Adipose tissue (tissue), 3 donors: Measurements from ENCODE around the gene COL26A1. TPM values are rescaled to one million over a fixed set of nuclear protein-coding genes. Genes with fewer than 3 reads are reported as not detected.

ENCODE experiments used
- polyA plus RNA-seq, 3 donors: library from polyadenylated mRNA; stranded (reverse); fragments of 200-250 nt; gene quantifications; one replicate each; pipeline ENCODE4 v1.2.3, GENCODE V29; 2013
- donor health status: healthy with polysubstance abuse.
- donor health status: Bipolar disorder and iron deficiency.
- donor health status: healthy.

The COL26A1 gene
- polyA plus RNA-seq, 3 donors, result 0.01 to 1.1 (median 0.11) TPM

Other genes with a start within 250 kb of the COL26A1 start
- 100 to 1,000 TPM in 1 of 3 donors, 10 to 100 TPM in 2; 17.2 to 110 (median 29.5) TPM for gene SERPINE1, start 235.8 kb upstream of the COL26A1 start, polyA plus RNA-seq
- gene AP1S1, start 208.4 kb upstream of the COL26A1 start, polyA plus RNA-seq, result 10 to 100 TPM; 25.2 to 42.6 (median 32.5) TPM
- gene VGF, start 197.3 kb upstream of the COL26A1 start, polyA plus RNA-seq, result 1 to 10 TPM in 1 of 3 donors, under 1 TPM in 1, not detected in 1; 0.22 to 8.6 TPM
- under 1 TPM in 1 of 3 donors, not detected in 2; 0.35 TPM for gene NAT16, start 182.6 kb upstream of the COL26A1 start, polyA plus RNA-seq
- not detected for gene MOGAT3, start 161.8 kb upstream of the COL26A1 start, polyA plus RNA-seq
- 10 to 100 TPM; 34.0 to 49.1 (median 48.6) TPM for gene PLOD3, start 145.3 kb upstream of the COL26A1 start, polyA plus RNA-seq
- gene ZNHIT1, start 144.7 kb upstream of the COL26A1 start, polyA plus RNA-seq, result 100 to 1,000 TPM in 2 of 3 donors, 10 to 100 TPM in 1; 51.5 to 140 (median 100) TPM
- gene CLDN15, start 125.1 kb upstream of the COL26A1 start, polyA plus RNA-seq, result 10 to 100 TPM in 2 of 3 donors, 1 to 10 TPM in 1; 6.1 to 29.1 (median 22.9) TPM
- gene FIS1, start 117.8 kb upstream of the COL26A1 start, polyA plus RNA-seq, result 100 to 1,000 TPM; 177 to 416 (median 341) TPM
- 10 to 100 TPM; 12.6 to 23.3 (median 14.2) TPM for gene IFT22, start 41.1 kb upstream of the COL26A1 start, polyA plus RNA-seq